Endodermal cell (in vitro differentiated cells): ENCODE measurements around the gene NDFIP2. TPM values are rescaled to one million over a fixed set of nuclear protein-coding genes. Genes with fewer than 3 reads are reported as not detected.
"Not testable (repeated sequence)": the region's sequence is repeated elsewhere in the genome, so short reads cannot be mapped to it uniquely, and the experiment has no call there.

ENCODE experiments used
- DNase-seq: peaks from one replicate; pipeline ENCODE4 v3.0.0-alpha.2; 2017
- H3K27ac ChIP-seq: 2 replicates; pipeline ENCODE4 v1.5.1; 2013; ENCODE audit warnings: mild to moderate bottlenecking, low read depth, low read length, moderate library complexity
- H3K27me3 ChIP-seq: 2 replicates; pipeline ENCODE4 v1.6.1; 2013; ENCODE audit warnings: mild to moderate bottlenecking, low read length, moderate library complexity; ENCODE audit not compliant: insufficient read depth, control insufficient read depth, poor library complexity, severe bottlenecking
- H3K36me3 ChIP-seq: 2 replicates; pipeline ENCODE4 v1.7.0; 2013; ENCODE audit warnings: mild to moderate bottlenecking, low read length, moderate library complexity; ENCODE audit not compliant: control insufficient read depth, insufficient read depth
- H3K4me1 ChIP-seq: one replicate; pipeline ENCODE4 v1.7.0; 2013; ENCODE audit warnings: low read length; ENCODE audit not compliant: control insufficient read depth, insufficient read depth
- H3K4me3 ChIP-seq: 2 replicates; pipeline ENCODE4 v1.5.1; 2013; ENCODE audit warnings: mild to moderate bottlenecking, low read length, moderate library complexity
- H3K9ac ChIP-seq: 2 replicates; pipeline ENCODE4 v1.6.1; 2013; ENCODE audit warnings: mild to moderate bottlenecking, low read length, moderate library complexity; ENCODE audit not compliant: poor library complexity, severe bottlenecking; ENCODE audit errors: extremely low read depth
- H3K9me3 ChIP-seq: 2 replicates; pipeline ENCODE4 v1.6.1; 2013; ENCODE audit warnings: mild to moderate bottlenecking, low read length, moderate library complexity; ENCODE audit not compliant: control insufficient read depth
- H3K27ac Mint-ChIP-seq: 2 replicates; pipeline ENCODE4 v1.8.0; 2020; ENCODE audit warnings: mixed read lengths
- H3K27me3 Mint-ChIP-seq: 2 replicates; pipeline ENCODE4 v1.8.0; 2021; ENCODE audit warnings: mild to moderate bottlenecking, mixed read lengths; ENCODE audit not compliant: insufficient read depth
- H3K36me3 Mint-ChIP-seq: 2 replicates; pipeline ENCODE4 v1.8.0; 2020; ENCODE audit warnings: low read depth, mixed read lengths
- H3K4me1 Mint-ChIP-seq: 2 replicates; pipeline ENCODE4 v1.8.0; 2020; ENCODE audit warnings: mixed read lengths
- H3K4me3 Mint-ChIP-seq: 2 replicates; pipeline ENCODE4 v1.8.0; 2020; ENCODE audit warnings: mild to moderate bottlenecking, moderate library complexity, mixed read lengths
- H3K9me3 Mint-ChIP-seq: 2 replicates; pipeline ENCODE4 v1.8.0; 2020; ENCODE audit warnings: mild to moderate bottlenecking, mixed read lengths
- WGBS, 2 experiments: methylation state at CpG; one replicate each; pipeline versions ENCODE4 v1.1.5 to v1.1.7; 2013; ENCODE audit warnings: missing lambda C conversion rate in 2 of 2, mixed read lengths in 1 of 2; ENCODE audit not compliant: insufficient coverage in 1 of 2, insufficient read length in 1 of 2; 5-methylcytosine and 5-hydroxymethylcytosine counted together
- total RNA-seq, 2 donors: library from RNA; stranded (reverse); fragmentation: NEBNext Ultra II Directional in 1 of 2; extraction: Animal tissue kit (Norgen Biotek cat#: 25700) in 1 of 2; gene quantifications; 2 replicates in 1 of 2; 3 replicates in 1 of 2; pipeline ENCODE4 v1.2.1, GENCODE V29; 2021
- TF ChIP-seq, protein P1 (sequence below): fragments of 200-600 bp; sonication (generic); conservative IDR thresholded peaks from 2 replicates; pipeline ENCODE4 v1.5.0; 2021; ENCODE audit warnings: antibody characterized with exemption, mild to moderate bottlenecking

NDFIP2 gene
- total RNA-seq, 2 donors from 2014 or later: 27.9 to 29.2 TPM

DNA sequence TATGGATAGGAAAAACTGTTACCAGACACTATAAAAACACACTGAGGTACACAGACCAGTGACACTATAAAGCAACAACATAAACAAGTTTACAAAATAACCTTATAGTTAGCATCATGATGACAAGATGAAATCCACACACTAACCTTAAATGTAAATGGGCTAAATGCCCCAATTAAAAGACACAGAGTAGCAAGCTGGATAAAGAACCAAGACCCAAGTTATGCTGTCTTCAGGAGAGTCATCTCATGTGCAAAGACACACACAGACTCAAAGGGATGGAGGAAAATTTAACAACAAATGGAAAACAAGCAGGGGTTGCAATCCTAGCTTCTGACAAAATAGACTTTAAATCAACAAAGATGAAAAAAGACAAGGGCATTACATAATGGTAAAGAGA is 81.6 kb downstream of the NDFIP2 start:
- H3K9ac ChIP-seq: no peak overlapping the region
- H3K4me3 Mint-ChIP-seq: no peak overlapping the region
- no peak overlapping the region for H3K27ac Mint-ChIP-seq
- H3K4me1 ChIP-seq: no peaks in the 10 kb centered on the region
- no peaks in the 10 kb centered on the region for H3K27me3 ChIP-seq
- peaks cover 28% of the 10 kb centered on the region for H3K9me3 Mint-ChIP-seq
- H3K27ac ChIP-seq: no peak overlapping the region
- DNase-seq: no peak
- peaks cover 18% of the 10 kb centered on the region for H3K36me3 Mint-ChIP-seq
- no peak overlapping the region for H3K4me3 ChIP-seq
- H3K36me3 ChIP-seq: peaks cover 11% of the 10 kb centered on the region
- TF ChIP-seq, protein P1, sequence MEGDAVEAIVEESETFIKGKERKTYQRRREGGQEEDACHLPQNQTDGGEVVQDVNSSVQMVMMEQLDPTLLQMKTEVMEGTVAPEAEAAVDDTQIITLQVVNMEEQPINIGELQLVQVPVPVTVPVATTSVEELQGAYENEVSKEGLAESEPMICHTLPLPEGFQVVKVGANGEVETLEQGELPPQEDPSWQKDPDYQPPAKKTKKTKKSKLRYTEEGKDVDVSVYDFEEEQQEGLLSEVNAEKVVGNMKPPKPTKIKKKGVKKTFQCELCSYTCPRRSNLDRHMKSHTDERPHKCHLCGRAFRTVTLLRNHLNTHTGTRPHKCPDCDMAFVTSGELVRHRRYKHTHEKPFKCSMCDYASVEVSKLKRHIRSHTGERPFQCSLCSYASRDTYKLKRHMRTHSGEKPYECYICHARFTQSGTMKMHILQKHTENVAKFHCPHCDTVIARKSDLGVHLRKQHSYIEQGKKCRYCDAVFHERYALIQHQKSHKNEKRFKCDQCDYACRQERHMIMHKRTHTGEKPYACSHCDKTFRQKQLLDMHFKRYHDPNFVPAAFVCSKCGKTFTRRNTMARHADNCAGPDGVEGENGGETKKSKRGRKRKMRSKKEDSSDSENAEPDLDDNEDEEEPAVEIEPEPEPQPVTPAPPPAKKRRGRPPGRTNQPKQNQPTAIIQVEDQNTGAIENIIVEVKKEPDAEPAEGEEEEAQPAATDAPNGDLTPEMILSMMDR: no peak
- H3K9me3 ChIP-seq: peaks cover 49% of the 10 kb centered on the region
- no peaks in the 10 kb centered on the region for H3K4me1 Mint-ChIP-seq
- H3K27me3 Mint-ChIP-seq: no peaks in the 10 kb centered on the region

DNA sequence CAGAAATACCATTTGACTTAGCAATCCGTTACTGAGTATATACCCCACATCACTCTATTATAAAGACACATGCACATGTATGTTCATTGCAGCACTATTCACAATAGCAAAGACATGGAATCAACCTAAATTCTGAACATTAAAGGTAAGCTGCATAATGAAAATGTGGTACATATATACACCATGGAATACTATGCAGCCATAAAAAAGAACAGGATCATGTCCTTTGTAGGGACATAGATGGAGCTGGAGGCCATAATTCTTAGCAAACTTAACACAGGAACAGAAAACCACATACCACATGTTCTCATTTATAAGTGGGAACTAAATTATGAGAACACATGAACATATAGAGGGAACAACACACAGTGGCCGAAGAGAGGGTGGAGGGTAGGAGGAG is 85.2 kb downstream of the NDFIP2 start:
- peaks cover 28% of the 10 kb centered on the region for H3K9me3 Mint-ChIP-seq
- TF ChIP-seq, protein P1: no peak
- H3K27me3 ChIP-seq: no peaks in the 10 kb centered on the region
- H3K4me3 Mint-ChIP-seq: no peak overlapping the region
- H3K27ac Mint-ChIP-seq: no peak overlapping the region
- H3K36me3 ChIP-seq: no peaks in the 10 kb centered on the region
- no peaks in the 10 kb centered on the region for H3K4me1 ChIP-seq
- H3K27me3 Mint-ChIP-seq: peaks cover 2% of the 10 kb centered on the region
- no peaks in the 10 kb centered on the region for H3K36me3 Mint-ChIP-seq
- peaks cover 28% of the 10 kb centered on the region for H3K9me3 ChIP-seq
- H3K4me1 Mint-ChIP-seq: peaks cover 5% of the 10 kb centered on the region
- no peak overlapping the region for H3K9ac ChIP-seq
- no peak overlapping the region for H3K27ac ChIP-seq
- WGBS, 2 experiments: 93 to 94% methylated on average over 2 of the region's 2 CpGs
- DNase-seq: no peak
- no peak overlapping the region for H3K4me3 ChIP-seq

DNA sequence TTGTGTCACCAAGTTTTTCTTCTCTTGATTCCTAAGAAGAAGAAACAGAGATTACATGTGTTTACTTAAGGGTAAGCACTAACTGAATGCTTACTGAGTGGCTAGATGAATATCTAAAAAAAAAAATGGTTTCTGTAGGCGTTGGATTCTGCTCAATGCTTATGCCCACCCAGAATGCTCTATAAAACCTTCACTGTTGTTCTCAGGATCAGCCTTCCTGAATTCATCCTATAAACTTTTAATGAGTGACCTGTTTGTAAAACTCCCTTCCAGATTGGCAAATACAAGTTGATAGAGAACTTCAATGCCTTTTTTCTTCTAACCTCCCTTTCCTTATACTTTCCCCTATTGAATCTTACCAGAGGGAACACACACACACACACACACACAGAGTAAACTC is 90.2 kb downstream of the NDFIP2 start:
- peaks cover 11% of the 10 kb centered on the region for H3K4me1 Mint-ChIP-seq
- 86 to 89% methylated on average over 1 of the region's 1 CpG for WGBS, 2 experiments
- H3K4me3 Mint-ChIP-seq: no peak overlapping the region

DNA sequence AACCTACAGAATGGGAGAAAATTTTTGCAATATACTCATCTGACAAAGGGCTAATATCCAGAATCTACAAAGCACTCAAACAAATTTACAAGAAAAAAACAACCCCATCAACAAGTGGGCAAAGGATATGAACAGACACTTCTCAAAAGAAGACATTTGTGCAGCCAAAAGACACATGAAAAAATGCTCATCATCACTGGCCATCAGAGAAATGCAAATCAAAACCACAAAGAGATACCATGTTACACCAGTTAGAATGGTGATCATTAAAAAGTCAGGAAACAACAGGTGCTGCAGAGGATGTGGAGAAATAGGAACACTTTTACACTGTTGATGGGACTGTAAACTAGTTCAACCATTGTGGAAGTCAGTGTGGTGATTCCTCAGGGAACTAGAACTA is 92.9 kb downstream of the NDFIP2 start:
- not testable (repeated sequence) for H3K4me3 Mint-ChIP-seq, H3K9ac ChIP-seq, H3K4me3 ChIP-seq, H3K4me1 ChIP-seq, H3K27ac Mint-ChIP-seq, H3K27ac ChIP-seq, H3K27me3 Mint-ChIP-seq, H3K27me3 ChIP-seq, H3K36me3 ChIP-seq, DNase-seq, H3K36me3 Mint-ChIP-seq, H3K9me3 ChIP-seq
- H3K9me3 Mint-ChIP-seq: peaks cover 17% of the 10 kb centered on the region
- H3K4me1 Mint-ChIP-seq: peaks cover 11% of the 10 kb centered on the region

More for the DNA sequence above, 90.2 kb downstream of the NDFIP2 start:
- Histone ChIP-seq H3K4me1 (no peaks in the 10 kb centered on the region), H3K36me3 (no peaks in the 10 kb centered on the region), H3K4me3 (no peak overlapping the region), H3K27me3 (no peaks in the 10 kb centered on the region), H3K9ac (no peak overlapping the region), H3K27ac (no peak overlapping the region), H3K9me3 (peaks cover 4% of the 10 kb centered on the region)
- H3K27me3 Mint-ChIP-seq: peaks cover 2% of the 10 kb centered on the region
- TF ChIP-seq, protein P1: no peak
- H3K36me3 Mint-ChIP-seq: no peaks in the 10 kb centered on the region
- no peak for DNase-seq
- H3K27ac Mint-ChIP-seq: peak overlapping the region; percentile 26
- H3K9me3 Mint-ChIP-seq: peaks cover 8% of the 10 kb centered on the region
